Tibial nerve (tissue), 4 donors: ENCODE measurements around the gene ARSB.

Source experiments
- EP300 ChIP-seq, 2 donors: sonication (generic); formaldehyde crosslinking; IDR thresholded peaks; one replicate each; pipeline ENCODE4 v1.6.1; 2017; ENCODE audit warnings: antibody characterized with exemption in 2 of 2, mild to moderate bottlenecking in 1 of 2
- POLR2A ChIP-seq, 2 donors: fragments of 450-650 bp; IDR thresholded peaks; one replicate each; pipeline ENCODE4 v1.6.1; 2017; ENCODE audit warnings: antibody characterized with exemption in 2 of 2, mild to moderate bottlenecking in 2 of 2, moderate library complexity in 2 of 2
- TF ChIP-seq, protein P1 (sequence below), 5 experiments: fragments of 200-600 bp in 3 of 5; fragments of 450-650 bp in 2 of 5; sonication (generic) in 3 of 5; IDR thresholded peaks; one replicate each; pipeline ENCODE4 v1.5.1; 2016 to 2019; ENCODE audit warnings: antibody characterized with exemption in 5 of 5, mild to moderate bottlenecking in 3 of 5, moderate library complexity in 2 of 5

GRCh38 chr5:78819707-78820106 is 165.4 kb downstream of the ARSB start:
- TF ChIP-seq, protein P1, sequence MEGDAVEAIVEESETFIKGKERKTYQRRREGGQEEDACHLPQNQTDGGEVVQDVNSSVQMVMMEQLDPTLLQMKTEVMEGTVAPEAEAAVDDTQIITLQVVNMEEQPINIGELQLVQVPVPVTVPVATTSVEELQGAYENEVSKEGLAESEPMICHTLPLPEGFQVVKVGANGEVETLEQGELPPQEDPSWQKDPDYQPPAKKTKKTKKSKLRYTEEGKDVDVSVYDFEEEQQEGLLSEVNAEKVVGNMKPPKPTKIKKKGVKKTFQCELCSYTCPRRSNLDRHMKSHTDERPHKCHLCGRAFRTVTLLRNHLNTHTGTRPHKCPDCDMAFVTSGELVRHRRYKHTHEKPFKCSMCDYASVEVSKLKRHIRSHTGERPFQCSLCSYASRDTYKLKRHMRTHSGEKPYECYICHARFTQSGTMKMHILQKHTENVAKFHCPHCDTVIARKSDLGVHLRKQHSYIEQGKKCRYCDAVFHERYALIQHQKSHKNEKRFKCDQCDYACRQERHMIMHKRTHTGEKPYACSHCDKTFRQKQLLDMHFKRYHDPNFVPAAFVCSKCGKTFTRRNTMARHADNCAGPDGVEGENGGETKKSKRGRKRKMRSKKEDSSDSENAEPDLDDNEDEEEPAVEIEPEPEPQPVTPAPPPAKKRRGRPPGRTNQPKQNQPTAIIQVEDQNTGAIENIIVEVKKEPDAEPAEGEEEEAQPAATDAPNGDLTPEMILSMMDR (IDR thresholded peaks at IDR 0.05): no peak
- TF ChIP-seq POLR2A (IDR thresholded peaks at IDR 0.05): no peak
- TF ChIP-seq EP300 (IDR thresholded peaks at IDR 0.05): no peak
